GM13976 (cell line): ENCODE data around the gene NDUFV1.
A peak's percentile ranks its signal among the peaks of the same experiment; 100 is the strongest.
"Not testable (repeated sequence)": the region's sequence is repeated elsewhere in the genome, so short reads cannot be mapped to it uniquely, and the experiment has no call there.

ENCODE experiments used
- DNase-seq: peaks from one replicate; pipeline ENCODE4 v3.0.0; 2012; ENCODE audit warnings: low spot score
- in situ Hi-C: fragments of 300-500 bp; cut with MboI; formaldehyde crosslinking; loops from one replicate; pipeline ENCODE4 v1.12.0; 2022; ENCODE audit warnings: low sequenced_read_pairs, mixed read lengths, inconsistent platforms; ENCODE audit not compliant: unreplicated experiment
- TF ChIP-seq, protein P1 (sequence below): IDR thresholded peaks from 2 replicates; pipeline ENCODE4 v1.5.1; 2012; ENCODE audit warnings: borderline replicate concordance, mild to moderate bottlenecking; ENCODE audit not compliant: insufficient read depth; ENCODE audit errors: extremely low read depth, missing control alignments, control extremely low read depth

Gene NDUFV1

GRCh38 chr11:67654225-67654624 is 47.5 kb downstream of the NDUFV1 start:
- no peak for DNase-seq
- TF ChIP-seq, protein P1, sequence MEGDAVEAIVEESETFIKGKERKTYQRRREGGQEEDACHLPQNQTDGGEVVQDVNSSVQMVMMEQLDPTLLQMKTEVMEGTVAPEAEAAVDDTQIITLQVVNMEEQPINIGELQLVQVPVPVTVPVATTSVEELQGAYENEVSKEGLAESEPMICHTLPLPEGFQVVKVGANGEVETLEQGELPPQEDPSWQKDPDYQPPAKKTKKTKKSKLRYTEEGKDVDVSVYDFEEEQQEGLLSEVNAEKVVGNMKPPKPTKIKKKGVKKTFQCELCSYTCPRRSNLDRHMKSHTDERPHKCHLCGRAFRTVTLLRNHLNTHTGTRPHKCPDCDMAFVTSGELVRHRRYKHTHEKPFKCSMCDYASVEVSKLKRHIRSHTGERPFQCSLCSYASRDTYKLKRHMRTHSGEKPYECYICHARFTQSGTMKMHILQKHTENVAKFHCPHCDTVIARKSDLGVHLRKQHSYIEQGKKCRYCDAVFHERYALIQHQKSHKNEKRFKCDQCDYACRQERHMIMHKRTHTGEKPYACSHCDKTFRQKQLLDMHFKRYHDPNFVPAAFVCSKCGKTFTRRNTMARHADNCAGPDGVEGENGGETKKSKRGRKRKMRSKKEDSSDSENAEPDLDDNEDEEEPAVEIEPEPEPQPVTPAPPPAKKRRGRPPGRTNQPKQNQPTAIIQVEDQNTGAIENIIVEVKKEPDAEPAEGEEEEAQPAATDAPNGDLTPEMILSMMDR = no peak
- in situ Hi-C loops = no loop called here

DNA sequence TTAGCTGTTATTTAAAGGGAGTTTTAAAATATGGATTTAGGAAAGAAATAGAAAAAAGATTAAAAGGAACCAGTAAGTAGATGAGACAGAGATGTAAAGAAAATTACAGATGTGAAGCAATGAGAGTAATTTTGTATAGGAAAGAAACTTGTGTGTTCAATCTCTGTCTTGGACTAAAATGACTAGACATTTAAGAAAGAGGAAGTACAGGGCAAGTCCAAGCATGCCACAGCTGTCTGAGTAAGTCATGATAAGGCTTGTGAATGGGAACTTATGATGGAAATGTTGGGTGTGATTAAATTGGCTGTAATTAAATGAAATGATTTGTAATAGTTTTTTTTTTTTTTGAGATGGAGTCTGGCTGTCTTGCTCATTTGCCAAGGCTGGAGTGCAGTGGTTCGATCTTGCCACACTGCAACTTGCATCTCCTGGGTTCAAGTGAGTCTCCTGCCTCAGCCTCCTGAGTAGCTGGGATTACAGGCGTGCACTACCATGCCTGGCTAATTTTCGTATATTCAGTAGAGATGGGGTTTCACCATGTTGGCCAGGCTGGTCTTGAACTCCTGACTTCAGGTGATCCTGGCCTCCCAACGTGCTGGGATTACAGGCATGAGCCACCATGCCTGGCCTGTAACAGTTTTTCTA is 49.7 kb downstream of the NDUFV1 start:
- peak; percentile 40 for DNase-seq
- in situ Hi-C loops = no loop called here
- TF ChIP-seq, protein P1 = no peak

DNA sequence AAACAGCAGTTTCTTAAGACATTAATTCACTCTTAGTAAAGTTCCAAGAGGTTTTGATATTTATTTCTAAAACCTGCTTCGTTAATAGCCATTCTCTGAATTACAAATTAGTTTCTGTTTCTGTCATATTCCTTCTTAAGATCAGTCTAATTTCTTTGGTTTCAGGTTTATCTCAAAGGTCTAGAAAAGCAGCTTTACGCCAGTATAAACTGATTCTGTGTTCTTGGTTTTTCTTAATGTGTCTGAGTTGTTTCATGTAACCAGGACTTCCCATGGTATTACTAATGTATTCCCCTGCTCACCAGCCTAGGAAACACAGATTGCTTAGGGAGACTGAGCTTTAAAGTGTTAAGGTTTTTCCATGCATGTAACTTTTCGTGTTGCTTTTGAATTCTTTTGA is 50.6 kb downstream of the NDUFV1 start:
- peak; percentile 28 for DNase-seq
- TF ChIP-seq, protein P1 = no peak
- in situ Hi-C loops = no loop called here

DNA sequence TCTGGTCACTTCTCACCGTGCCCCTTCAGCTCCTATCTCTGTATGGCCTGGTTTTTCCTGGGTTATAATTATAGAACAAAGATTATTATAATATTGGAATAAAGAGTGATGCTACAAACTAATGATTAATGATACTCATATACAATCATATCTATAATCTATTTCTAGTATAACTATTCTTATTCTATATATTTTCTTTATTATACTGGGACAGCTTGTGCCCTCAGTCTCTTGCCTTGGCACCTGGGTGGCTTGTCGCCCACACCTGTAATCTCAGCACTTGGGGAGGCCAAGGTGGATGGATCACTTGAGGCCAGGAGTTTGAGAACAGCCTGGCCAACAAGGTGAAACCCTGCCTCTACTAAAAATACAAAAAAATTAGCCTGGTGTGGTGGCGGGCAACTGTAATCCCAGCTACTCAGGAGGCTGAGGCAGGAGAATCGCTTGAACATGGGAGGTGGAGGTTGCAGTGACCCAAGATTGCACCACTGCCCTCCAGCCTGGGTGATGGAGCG is 53.0 kb downstream of the NDUFV1 start:
- DNase-seq, in situ Hi-C loops: not testable (repeated sequence)

DNA sequence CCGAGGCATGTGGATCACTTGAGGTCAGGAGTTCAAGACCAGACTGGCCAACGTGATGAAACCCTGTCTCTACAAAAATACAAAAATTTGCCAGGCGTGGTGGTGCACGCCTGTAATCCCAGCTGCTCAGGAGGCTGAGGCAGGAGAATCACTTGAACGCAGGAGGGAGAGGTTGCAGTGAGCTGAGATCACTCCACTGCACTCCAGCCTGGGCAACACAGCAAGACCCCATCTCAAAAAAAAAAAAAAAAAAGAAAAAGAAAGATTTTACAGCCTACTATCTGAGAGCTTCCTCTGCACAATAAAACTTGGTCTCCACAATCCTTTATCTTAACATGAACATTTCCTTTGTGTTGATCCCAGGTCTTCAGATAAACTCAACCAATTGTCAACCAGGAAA is 54.0 kb downstream of the NDUFV1 start:
- in situ Hi-C loops, DNase-seq: not testable (repeated sequence)
